ENCODE measurements around the gene STAM2.

DNA sequence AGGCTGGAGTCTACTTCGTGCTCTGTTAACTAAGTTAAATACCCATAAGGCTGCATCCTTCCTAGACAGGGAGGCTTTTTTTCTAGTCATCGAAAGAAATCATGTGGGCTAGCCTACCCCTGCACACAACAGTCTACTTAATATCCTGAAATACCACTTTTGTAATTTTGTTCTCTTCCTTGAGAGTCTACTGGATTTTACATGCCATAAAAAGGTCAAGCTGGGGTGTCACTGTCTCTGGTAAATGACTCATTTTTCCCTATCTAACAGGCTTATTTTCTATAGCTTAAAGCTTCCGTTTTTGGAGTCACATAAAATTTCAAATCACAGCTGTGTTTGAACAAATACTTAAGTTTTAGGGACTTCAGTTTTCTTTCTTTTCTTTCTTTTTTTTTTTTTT, 10.7 kb upstream of the STAM2 start:
- TF ChIP-seq POLR2AphosphoS5 (IDR thresholded peaks at IDR 0.05; ENCODE audit: borderline replicate concordance, low read depth, low read length) = no peak
- TF ChIP-seq EZH2 (IDR thresholded peaks at IDR 0.05) = no peak

Data from SK-N-MC (cell line).